GM12873 (cell line): ENCODE results near the gene ZNF534.

Source experiments
- TF ChIP-seq, protein P1 (sequence below): IDR thresholded peaks from 2 replicates; pipeline ENCODE4 v1.5.1; 2012; ENCODE audit warnings: low read depth, mild to moderate bottlenecking, moderate library complexity, low read length, control low read depth; ENCODE audit not compliant: insufficient read depth; ENCODE audit errors: missing control alignments

ZNF534 gene

DNA sequence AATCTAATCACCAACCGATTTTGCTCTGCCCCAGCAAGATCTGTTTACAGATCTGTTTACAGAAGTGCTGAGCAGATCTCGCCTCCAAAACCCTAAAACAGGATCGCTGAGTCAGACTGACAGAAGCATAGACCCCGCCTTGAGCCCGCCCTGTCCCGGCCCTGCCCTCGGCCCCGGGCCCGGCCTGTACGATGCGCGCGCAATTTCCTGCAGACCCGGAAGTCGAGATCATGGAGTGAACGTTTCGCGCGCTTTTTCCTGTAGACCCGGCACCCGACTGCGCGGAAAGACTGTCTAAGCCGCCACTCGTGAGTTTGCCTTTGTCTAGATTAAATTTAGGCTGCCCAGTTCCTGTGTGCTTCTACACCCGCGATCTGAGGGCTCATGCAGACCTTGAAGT is at the start of gene ZNF534:
ZNF534 (plus strand) TSS at position 212 of the 400 bp plus-strand sequence. CDS start 2,327 bp downstream, outside the sequence.
- TF ChIP-seq, protein P1, sequence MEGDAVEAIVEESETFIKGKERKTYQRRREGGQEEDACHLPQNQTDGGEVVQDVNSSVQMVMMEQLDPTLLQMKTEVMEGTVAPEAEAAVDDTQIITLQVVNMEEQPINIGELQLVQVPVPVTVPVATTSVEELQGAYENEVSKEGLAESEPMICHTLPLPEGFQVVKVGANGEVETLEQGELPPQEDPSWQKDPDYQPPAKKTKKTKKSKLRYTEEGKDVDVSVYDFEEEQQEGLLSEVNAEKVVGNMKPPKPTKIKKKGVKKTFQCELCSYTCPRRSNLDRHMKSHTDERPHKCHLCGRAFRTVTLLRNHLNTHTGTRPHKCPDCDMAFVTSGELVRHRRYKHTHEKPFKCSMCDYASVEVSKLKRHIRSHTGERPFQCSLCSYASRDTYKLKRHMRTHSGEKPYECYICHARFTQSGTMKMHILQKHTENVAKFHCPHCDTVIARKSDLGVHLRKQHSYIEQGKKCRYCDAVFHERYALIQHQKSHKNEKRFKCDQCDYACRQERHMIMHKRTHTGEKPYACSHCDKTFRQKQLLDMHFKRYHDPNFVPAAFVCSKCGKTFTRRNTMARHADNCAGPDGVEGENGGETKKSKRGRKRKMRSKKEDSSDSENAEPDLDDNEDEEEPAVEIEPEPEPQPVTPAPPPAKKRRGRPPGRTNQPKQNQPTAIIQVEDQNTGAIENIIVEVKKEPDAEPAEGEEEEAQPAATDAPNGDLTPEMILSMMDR: no peak

DNA sequence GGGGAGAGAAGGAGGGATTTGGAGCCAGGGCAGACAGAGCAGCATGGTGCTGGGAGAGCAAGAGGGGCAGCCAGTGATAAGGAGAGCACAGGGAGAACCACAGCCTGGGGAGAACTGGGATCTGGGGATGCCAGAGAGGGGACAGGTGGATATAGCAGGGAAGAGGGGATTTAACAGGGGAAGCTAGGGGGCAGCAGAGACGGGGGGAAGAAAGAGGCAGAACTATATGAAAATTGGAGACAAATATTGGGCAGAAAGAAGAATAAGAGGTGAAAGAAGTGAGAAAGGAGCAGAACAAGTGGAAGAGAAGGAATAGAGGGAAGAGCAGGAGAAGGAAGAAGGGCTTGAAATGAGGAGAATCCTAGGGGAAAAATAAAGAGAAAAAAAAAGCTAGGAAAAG is 37.8 kb upstream of the ZNF534 start:
- TF ChIP-seq, protein P1: peak; percentile 2

DNA sequence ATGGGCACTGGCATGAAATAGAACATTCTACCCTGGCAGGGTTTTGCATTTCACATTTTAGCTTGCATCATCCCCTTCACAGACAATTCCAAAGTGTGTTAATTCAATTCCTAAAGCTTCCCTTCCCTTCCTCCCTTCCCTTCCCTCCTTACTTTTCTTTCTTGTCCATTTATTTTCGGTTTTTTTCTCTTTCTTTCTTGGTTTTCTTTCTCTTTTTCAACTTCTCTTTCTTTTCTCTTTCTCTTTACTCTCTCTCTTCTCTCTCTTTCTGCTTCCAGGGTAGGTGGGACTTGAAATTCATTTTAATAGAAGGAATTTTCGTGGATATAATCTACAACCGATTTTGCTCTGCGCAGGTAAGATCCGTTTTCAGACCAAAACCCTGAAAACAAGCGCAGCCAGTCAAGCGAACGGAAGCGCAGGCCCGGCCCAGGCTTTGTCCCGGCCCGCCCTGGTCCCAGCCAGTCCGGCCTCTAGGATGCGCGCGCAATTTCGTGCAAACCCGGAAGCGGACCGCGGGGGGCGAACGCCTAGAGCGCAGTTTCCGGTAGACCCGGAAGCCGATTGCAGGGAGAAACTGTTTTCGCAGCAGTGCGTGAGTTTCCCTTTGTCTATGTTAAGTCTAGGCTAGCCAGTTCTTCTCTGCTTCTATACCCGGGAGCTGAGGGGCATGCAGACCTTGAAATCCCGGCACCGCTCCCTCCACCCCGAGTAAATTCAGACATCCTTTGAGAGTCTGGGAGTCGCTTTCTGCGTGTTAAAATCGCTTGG is 31.5 kb upstream of the ZNF534 start, which contains the start of gene ZNF528:
ZNF528 (plus strand) TSS at position 540 of the 771 bp plus-strand sequence. CDS start 4,165 bp downstream, outside the sequence.
- TF ChIP-seq, protein P1: no peak

DNA sequence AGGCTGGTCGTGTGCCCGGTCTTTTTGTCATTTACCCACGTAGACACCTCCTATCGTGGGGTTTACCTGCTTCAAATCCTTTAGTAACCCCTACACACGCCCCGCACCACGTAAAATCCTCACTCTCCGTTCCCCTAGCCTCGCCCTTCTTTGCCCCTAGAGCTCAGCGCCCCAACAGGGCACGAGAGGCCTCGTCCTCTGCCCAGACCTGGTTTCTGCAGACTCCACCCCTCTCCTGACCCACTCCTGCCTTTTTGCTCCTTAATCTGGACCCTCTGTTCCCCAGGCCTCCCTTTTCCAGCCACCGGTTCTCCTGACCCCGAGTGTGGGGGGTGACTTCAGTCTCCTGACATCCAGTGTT is 30.9 kb upstream of the ZNF534 start:
- TF ChIP-seq, protein P1: no peak

GRCh38 chr19:52410276-52410675 is 18.7 kb upstream of the ZNF534 start:
- TF ChIP-seq, protein P1: no peak

DNA sequence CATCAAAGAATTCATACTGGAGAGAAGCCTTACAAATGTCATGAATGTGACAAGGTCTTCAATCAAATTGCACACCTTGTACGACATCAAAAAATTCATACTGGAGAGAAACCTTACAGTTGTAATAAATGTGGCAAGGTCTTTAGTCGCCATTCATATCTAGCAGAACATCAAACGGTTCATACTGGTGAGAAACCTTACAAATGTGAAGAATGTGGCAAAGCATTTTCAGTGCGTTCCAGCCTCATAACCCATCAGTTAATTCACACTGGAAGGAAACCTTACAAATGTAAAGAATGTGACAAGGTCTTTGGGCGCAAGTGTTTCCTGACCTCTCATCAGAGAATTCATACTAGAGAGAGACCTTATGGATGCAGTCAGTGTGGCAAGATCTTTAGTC is 13.2 kb upstream of the ZNF534 start:
- TF ChIP-seq, protein P1: no peak

DNA sequence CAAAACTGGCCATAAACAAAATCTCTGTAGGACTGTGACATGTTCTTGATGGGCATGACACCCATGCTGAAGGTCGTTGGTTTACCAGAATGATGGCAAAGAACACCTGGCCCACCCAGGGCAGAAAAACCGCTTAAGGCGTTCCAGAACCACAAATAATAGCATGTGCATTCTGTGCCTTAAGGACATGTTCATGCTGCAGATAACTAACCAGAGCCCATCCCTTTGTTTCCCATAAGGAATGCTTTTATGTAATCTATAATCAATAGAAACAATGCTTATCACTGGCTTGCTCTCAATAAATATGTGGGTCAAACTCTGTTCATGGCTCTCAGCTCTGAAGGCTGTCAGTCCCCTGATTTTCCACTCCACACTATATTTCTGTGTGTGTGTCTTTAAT is 13.2 kb downstream of the ZNF534 start:
- TF ChIP-seq, protein P1: no peak
